C4-2B (cell line): ENCODE measurements around the gene SLC23A1.
A peak's percentile ranks its signal among the peaks of the same experiment; 100 is the strongest.

Experiments
- H3K27ac ChIP-seq: fragments of 450-650 bp; 2 replicates; pipeline ENCODE4 v1.5.1; 2017
- CTCF ChIP-seq: fragments of 450-650 bp; conservative IDR thresholded peaks from 2 replicates; pipeline ENCODE4 v1.5.1; 2017; ENCODE audit warnings: mild to moderate bottlenecking
- ZFX ChIP-seq: fragments of 450-650 bp; IDR thresholded peaks from 2 replicates; pipeline ENCODE4 v1.6.1; 2017

The SLC23A1 gene

GRCh38 chr5:139383275-139383992 lies at the start of gene SLC23A1:
TSS of gene SLC23A1 (minus strand) at chr5:139383297. CDS start at chr5:139383253, 44 bp downstream.
- peak within 1 kb of the TSS; percentile 83 for H3K27ac ChIP-seq
- TF ChIP-seq CTCF (no peak), ZFX (no peak)

- no peak overlapping the region for H3K27ac ChIP-seq
- TF ChIP-seq CTCF = no peak
- no peak for TF ChIP-seq ZFX
These were observed 48.6 kb upstream of the SLC23A1 start for GRCh38 chr5:139431706-139432105.

- H3K27ac ChIP-seq = no peak overlapping the region
- no peak for TF ChIP-seq ZFX
- no peak for TF ChIP-seq CTCF
These were observed 46.9 kb upstream of the SLC23A1 start for GRCh38 chr5:139430015-139430414.

GRCh38 chr5:139426203-139426885 lies 43.2 kb upstream of the SLC23A1 start:
- no peak overlapping the region for H3K27ac ChIP-seq
- TF ChIP-seq ZFX = no peak
- TF ChIP-seq CTCF = no peak

- no peak overlapping the region for H3K27ac ChIP-seq
- TF ChIP-seq ZFX (no peak), CTCF (no peak)
These were observed 42.4 kb upstream of the SLC23A1 start for GRCh38 chr5:139425497-139425896.

- TF ChIP-seq ZFX (no peak), CTCF (peak; percentile 92)
- H3K27ac ChIP-seq = no peak overlapping the region
These were observed 39.3 kb upstream of the SLC23A1 start for GRCh38 chr5:139422307-139422893.
